WTC11 (cell line): ENCODE measurements around the gene SPHK1. TPM values are rescaled to one million over a fixed set of nuclear protein-coding genes. Genes with fewer than 3 reads are reported as not detected.

Source experiments
- ATAC-seq: fragments of 200-7000 bp; cut with Tn5 transposase; 2 replicates; pipeline ENCODE4 v1.10.0; 2021; ENCODE audit warnings: mild to moderate bottlenecking, moderate library complexity
- CTCF ChIA-PET: fragments of 300-600 bp; sonication (Branson Sonifier 250); formaldehyde crosslinking; loops from one replicate; lab custom pipeline; 2021; ENCODE audit warnings: antibody characterized with exemption; lab: Charles Lee
- POLR2A ChIA-PET: fragments of 350-600 bp; sonication (Branson Sonifier 250); formaldehyde crosslinking; loops from one replicate; lab custom pipeline; 2021; ENCODE audit warnings: antibody characterized with exemption; lab: Charles Lee
- DNase-seq: peaks from one replicate; pipeline ENCODE4 v3.0.0; 2021; ENCODE audit warnings: low spot score
- H3K27ac Mint-ChIP-seq: 2 replicates; pipeline ENCODE4 v1.8.0; 2021; ENCODE audit warnings: mixed read lengths
- H3K27me3 Mint-ChIP-seq: 2 replicates; pipeline ENCODE4 v1.8.0; 2021; ENCODE audit warnings: low read depth, mild to moderate bottlenecking, moderate library complexity, mixed read lengths
- H3K36me3 Mint-ChIP-seq: 2 replicates; pipeline ENCODE4 v1.8.0; 2021; ENCODE audit warnings: mixed read lengths
- H3K4me1 Mint-ChIP-seq: 2 replicates; pipeline ENCODE4 v1.8.0; 2022; ENCODE audit warnings: mixed read lengths
- H3K4me3 Mint-ChIP-seq: 2 replicates; pipeline ENCODE4 v1.8.0; 2021; ENCODE audit warnings: mild to moderate bottlenecking, moderate library complexity, mixed read lengths
- H3K9me3 Mint-ChIP-seq: 2 replicates; pipeline ENCODE4 v1.8.0; 2021; ENCODE audit warnings: mixed read lengths
- AR ChIP-seq: fragments of 250-450 bp; sonication (Bioruptor Pico); IDR thresholded peaks from 2 replicates; pipeline ENCODE4 v1.9.0; 2021; ENCODE audit warnings: mild to moderate bottlenecking
- CREB1 ChIP-seq: sonication (generic); formaldehyde crosslinking; IDR thresholded peaks from 2 replicates; pipeline ENCODE4 v1.8.0; 2023; ENCODE audit warnings: mild to moderate bottlenecking, missing genetic modification reagents
- CREM ChIP-seq: sonication (generic); formaldehyde crosslinking; IDR thresholded peaks from 2 replicates; pipeline ENCODE4 v1.8.1; 2022; ENCODE audit warnings: mild to moderate bottlenecking, missing genetic modification reagents, moderate library complexity
- ELF4 ChIP-seq: sonication (generic); formaldehyde crosslinking; IDR thresholded peaks from 2 replicates; pipeline ENCODE4 v1.8.1; 2022; ENCODE audit warnings: low read depth, mild to moderate bottlenecking, moderate library complexity, missing genetic modification reagents
- ESRRA ChIP-seq: sonication (generic); formaldehyde crosslinking; IDR thresholded peaks from 2 replicates; pipeline ENCODE4 v1.8.1; 2022; ENCODE audit warnings: mild to moderate bottlenecking, missing genetic modification reagents, borderline replicate concordance
- FOXP1 ChIP-seq: sonication (generic); formaldehyde crosslinking; IDR thresholded peaks from 2 replicates; pipeline ENCODE4 v1.8.0; 2022; ENCODE audit warnings: missing genetic modification reagents, mild to moderate bottlenecking, moderate library complexity, borderline replicate concordance
- KAT7 ChIP-seq: sonication (generic); formaldehyde crosslinking; IDR thresholded peaks from 2 replicates; pipeline ENCODE4 v1.8.1; 2023; ENCODE audit warnings: missing genetic modification reagents, mild to moderate bottlenecking, borderline replicate concordance
- NFE2L1 ChIP-seq: sonication (generic); formaldehyde crosslinking; IDR thresholded peaks from 2 replicates; pipeline ENCODE4 v1.8.1; 2023; ENCODE audit warnings: missing genetic modification reagents
- OVOL2 ChIP-seq: fragments of 250-450 bp; sonication (Bioruptor Pico); IDR thresholded peaks from 2 replicates; pipeline ENCODE4 v1.9.0; 2021; ENCODE audit warnings: mild to moderate bottlenecking, borderline replicate concordance
- SMAD4 ChIP-seq: sonication (generic); formaldehyde crosslinking; IDR thresholded peaks from 2 replicates; pipeline ENCODE4 v1.8.0; 2022; ENCODE audit warnings: mild to moderate bottlenecking, missing genetic modification reagents
- TEAD1 ChIP-seq: sonication (generic); formaldehyde crosslinking; IDR thresholded peaks from 2 replicates; pipeline ENCODE4 v1.8.0; 2022; ENCODE audit warnings: mild to moderate bottlenecking, missing genetic modification reagents
- TEAD4 ChIP-seq: sonication (generic); formaldehyde crosslinking; IDR thresholded peaks from 2 replicates; pipeline ENCODE4 v1.8.0; 2022; ENCODE audit warnings: mild to moderate bottlenecking, missing genetic modification reagents
- ZNF219 ChIP-seq: sonication (generic); formaldehyde crosslinking; IDR thresholded peaks from 2 replicates; pipeline ENCODE4 v1.8.0; 2023; ENCODE audit warnings: missing genetic modification reagents, mild to moderate bottlenecking, borderline replicate concordance
- ZNF263 ChIP-seq: sonication (generic); formaldehyde crosslinking; IDR thresholded peaks from 2 replicates; pipeline ENCODE4 v1.8.1; 2022; ENCODE audit warnings: low read depth, mild to moderate bottlenecking, moderate library complexity, missing genetic modification reagents
- ZNF281 ChIP-seq: sonication (generic); formaldehyde crosslinking; IDR thresholded peaks from 2 replicates; pipeline ENCODE4 v1.8.0; 2023; ENCODE audit warnings: mild to moderate bottlenecking, missing genetic modification reagents
- ZNF396 ChIP-seq: fragments of 250-450 bp; sonication (Bioruptor Pico); IDR thresholded peaks from 2 replicates; pipeline ENCODE4 v1.8.0; 2021; ENCODE audit warnings: mild to moderate bottlenecking, moderate library complexity, borderline replicate concordance
- ZNF671 ChIP-seq: fragments of 250-450 bp; sonication (Bioruptor Pico); IDR thresholded peaks from 2 replicates; pipeline ENCODE4 v1.8.0; 2021; ENCODE audit warnings: mild to moderate bottlenecking
- total RNA-seq: library from RNA; stranded (reverse); gene quantifications from 3 replicates; pipeline ENCODE4 v1.2.3, GENCODE V29; 2021
- TF ChIP-seq, protein P1 (sequence below): fragments of 250-450 bp; sonication (Bioruptor Pico); IDR thresholded peaks from 2 replicates; pipeline ENCODE4 v1.9.0; 2021; ENCODE audit warnings: mild to moderate bottlenecking
- TF ChIP-seq, protein P2 (sequence below): fragments of 250-450 bp; sonication (Bioruptor Pico); IDR thresholded peaks from 2 replicates; pipeline ENCODE4 v1.9.0; 2021; ENCODE audit warnings: moderate library complexity, mild to moderate bottlenecking, inconsistent platforms, borderline replicate concordance

Gene SPHK1
- total RNA-seq, 1 experiment from 2014 or later, result 2.5 TPM

DNA sequence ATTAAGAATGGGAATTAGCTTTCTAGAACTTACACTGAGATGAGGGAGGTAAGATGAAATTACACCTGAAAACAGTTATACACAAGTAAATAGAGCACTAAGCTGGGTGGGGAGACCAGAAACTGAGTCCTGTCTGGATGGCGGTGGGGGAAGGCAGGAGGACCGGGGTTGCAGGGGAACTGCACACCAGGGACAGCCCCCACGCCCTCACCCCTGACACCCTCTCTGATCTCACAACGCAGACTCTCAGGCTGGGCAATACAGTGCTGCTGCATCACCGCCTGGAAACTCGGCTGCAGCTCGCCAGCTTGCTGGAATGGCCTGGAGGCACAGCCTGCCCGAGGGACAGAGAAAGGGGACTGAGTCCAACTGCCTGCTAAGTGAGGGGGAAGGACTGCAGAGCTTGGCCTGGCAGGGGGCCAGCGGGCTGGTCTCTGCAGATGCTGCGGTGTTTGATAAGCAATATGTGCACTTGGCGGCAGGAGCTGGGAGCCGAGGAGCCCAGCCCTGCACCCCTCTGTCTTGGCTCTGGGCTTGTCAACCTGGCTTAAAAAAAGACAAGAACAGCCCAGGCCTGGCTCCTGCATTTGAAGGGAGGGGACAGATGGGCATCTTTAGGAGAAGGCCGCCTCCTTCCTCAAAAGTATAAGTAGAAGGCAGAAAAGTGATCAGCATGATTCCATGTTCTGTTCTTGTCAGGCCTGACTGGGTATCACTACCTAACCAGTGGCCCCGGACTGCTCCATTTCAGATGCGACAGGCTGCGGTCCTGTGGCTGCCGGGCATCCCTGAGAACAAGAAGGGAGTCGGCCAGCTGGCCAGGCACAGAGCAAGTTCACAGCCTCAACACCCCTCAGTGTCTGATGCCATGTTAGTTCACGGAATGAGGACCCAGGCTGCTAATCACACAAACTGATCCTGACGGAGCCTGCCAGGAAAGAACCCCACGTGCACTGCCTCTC, 30.2 kb downstream of the SPHK1 start:
- Mint-ChIP-seq H3K27ac (peak overlapping the region; percentile 13), H3K4me1 (peaks cover 27% of the 10 kb centered on the region)

DNA sequence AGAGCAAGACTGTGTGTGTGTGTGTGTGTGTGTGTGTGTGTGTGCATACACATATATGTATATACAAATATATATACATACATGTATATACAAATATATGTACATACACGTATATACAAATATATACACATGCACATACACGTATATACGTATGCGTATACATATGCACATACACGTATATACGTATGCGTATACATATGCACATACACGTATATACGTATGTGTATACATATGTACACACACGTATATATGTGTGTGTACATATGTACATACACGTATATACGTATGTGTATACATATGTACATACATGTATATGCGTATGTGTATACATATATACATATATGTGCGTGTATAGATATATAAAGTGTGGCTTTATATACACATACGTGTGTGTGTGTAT, 31.4 kb downstream of the SPHK1 start:
- DNase-seq (no peak), ATAC-seq (no peak)
- Mint-ChIP-seq H3K27ac (no peak overlapping the region), H3K4me3 (no peak overlapping the region), H3K4me1 (peaks cover 36% of the 10 kb centered on the region), H3K36me3 (peaks cover 8% of the 10 kb centered on the region; the same call in 1 of the 2 replicates), H3K27me3 (no peaks in the 10 kb centered on the region), H3K9me3 (no peaks in the 10 kb centered on the region)
- TF ChIP-seq OVOL2 (CRISPR knock-in tag) (no peak), ZNF281 (no peak), TEAD1 (CRISPR knock-in tag) (no peak), ZNF219 (no peak), CREM (CRISPR knock-in tag) (no peak), TEAD4 (CRISPR knock-in tag) (no peak), ZNF263 (CRISPR knock-in tag) (no peak), FOXP1 (CRISPR knock-in tag) (no peak), ELF4 (CRISPR knock-in tag) (no peak), SMAD4 (CRISPR knock-in tag) (no peak), CREB1 (CRISPR knock-in tag) (no peak)
- TF ChIP-seq, protein P1, sequence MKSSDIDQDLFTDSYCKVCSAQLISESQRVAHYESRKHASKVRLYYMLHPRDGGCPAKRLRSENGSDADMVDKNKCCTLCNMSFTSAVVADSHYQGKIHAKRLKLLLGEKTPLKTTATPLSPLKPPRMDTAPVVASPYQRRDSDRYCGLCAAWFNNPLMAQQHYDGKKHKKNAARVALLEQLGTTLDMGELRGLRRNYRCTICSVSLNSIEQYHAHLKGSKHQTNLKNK, result no peak
- ChIA-PET POLR2A (no interaction called here), CTCF (interaction anchor here (1.3 to 5.9 kb wide), 3 partner anchors 18 to 107 kb away, joined by 3 to 36 read pairs (median 18); no protein-coding TSS in a partner anchor)

More for the DNA sequence above, 30.2 kb downstream of the SPHK1 start:
- H3K27me3 Mint-ChIP-seq, result no peaks in the 10 kb centered on the region
- no peak overlapping the region for H3K4me3 Mint-ChIP-seq
- ChIA-PET POLR2A (interaction anchor here (1.1 kb wide), 1 partner anchor 31 kb away, joined by 3 read pairs; no protein-coding TSS in a partner anchor), CTCF (interaction anchor here (0.6 to 5.9 kb wide), 6 partner anchors 17 to 350 kb away, joined by 3 to 36 read pairs (median 6); no protein-coding TSS in a partner anchor)
- ATAC-seq, result peak; percentile 46
- DNase-seq, result no peak
- H3K9me3 Mint-ChIP-seq, result no peaks in the 10 kb centered on the region
- peaks cover 8% of the 10 kb centered on the region; the same call in 1 of the 2 replicates for H3K36me3 Mint-ChIP-seq
- no peak for TF ChIP-seq AR (CRISPR knock-in tag)
- no peak for TF ChIP-seq NFE2L1 (CRISPR knock-in tag)
- TF ChIP-seq ESRRA (CRISPR knock-in tag), result no peak
- TF ChIP-seq, protein P2, sequence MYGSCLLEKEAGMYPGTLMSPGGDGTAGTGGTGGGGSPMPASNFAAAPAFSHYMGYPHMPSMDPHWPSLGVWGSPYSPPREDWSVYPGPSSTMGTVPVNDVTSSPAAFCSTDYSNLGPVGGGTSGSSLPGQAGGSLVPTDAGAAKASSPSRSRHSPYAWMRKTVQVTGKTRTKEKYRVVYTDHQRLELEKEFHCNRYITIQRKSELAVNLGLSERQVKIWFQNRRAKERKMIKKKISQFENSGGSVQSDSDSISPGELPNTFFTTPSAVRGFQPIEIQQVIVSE (CRISPR knock-in tag), result no peak
- TF ChIP-seq ZNF671, result no peak
- TF ChIP-seq KAT7 (CRISPR knock-in tag), result no peak
- no peak for TF ChIP-seq ZNF396
- no peak for TF ChIP-seq TEAD1 (CRISPR knock-in tag)
